Heart left ventricle (tissue), 16 donors: ENCODE measurements around the gene DGKE. TPM values are rescaled to one million over a fixed set of nuclear protein-coding genes. Genes with fewer than 3 reads are reported as not detected.

ENCODE experiments used
- ATAC-seq, 4 donors: fragments of 200-7000 bp; cut with Tn5 transposase; one replicate each; pipeline ENCODE4 v1.9.1; 2020 to 2022; ENCODE audit warnings: moderate library complexity in 4 of 4, mild to moderate bottlenecking in 3 of 4, moderate number of reproducible peaks in 1 of 4
- DNase-seq, 5 donors: peaks; one replicate each; pipeline ENCODE4 v3.0.0-alpha.2; 2020
- H3K27ac ChIP-seq, 12 donors: fragments of 200-600 bp; sonication (generic) in 4 of 12; one replicate each; pipeline versions ENCODE4 v1.5.0 to v1.8.0; 2016 to 2022; ENCODE audit warnings: mild to moderate bottlenecking in 2 of 12
- H3K27me3 ChIP-seq, 9 donors: fragments of 200-600 bp; sonication (generic) in 2 of 9; one replicate each; pipeline versions ENCODE4 v1.5.1 to v1.8.0; 2016 to 2022; ENCODE audit warnings: mild to moderate bottlenecking in 3 of 9
- H3K36me3 ChIP-seq, 9 donors: fragments of 200-600 bp; sonication (generic) in 2 of 9; one replicate each; pipeline versions ENCODE4 v1.5.0 to v1.8.0; 2018 to 2022; ENCODE audit warnings: mild to moderate bottlenecking in 2 of 9
- H3K4me1 ChIP-seq, 12 donors: fragments of 200-600 bp; sonication (generic) in 4 of 12; one replicate each; pipeline versions ENCODE4 v1.5.0 to v1.8.0; 2016 to 2022; ENCODE audit warnings: mild to moderate bottlenecking in 3 of 12
- H3K4me3 ChIP-seq, 12 donors: fragments of 200-600 bp; sonication (generic) in 4 of 12; one replicate each; pipeline versions ENCODE4 v1.5.0 to v1.8.0; 2017 to 2022; ENCODE audit warnings: mild to moderate bottlenecking in 9 of 12, moderate library complexity in 4 of 12
- H3K9me3 ChIP-seq, 12 donors: fragments of 200-600 bp; sonication (generic) in 4 of 12; one replicate each; pipeline versions ENCODE4 v1.5.0 to v1.8.0; 2016 to 2022; ENCODE audit warnings: mild to moderate bottlenecking in 1 of 12
- CTCF ChIP-seq, 12 donors: fragments of 200-600 bp; sonication (generic) in 4 of 12; IDR thresholded peaks; one replicate each; pipeline versions ENCODE4 v1.5.0 to v1.8.0; 2018 to 2022; ENCODE audit warnings: antibody characterized with exemption in 12 of 12, mild to moderate bottlenecking in 5 of 12
- POLR2A ChIP-seq, 2 donors: fragments of 450-650 bp; IDR thresholded peaks; one replicate each; pipeline ENCODE4 v1.6.1; 2017; ENCODE audit warnings: antibody characterized with exemption in 2 of 2, mild to moderate bottlenecking in 2 of 2, moderate library complexity in 2 of 2
- WGBS, 4 donors: extraction: QIAGEN DNeasy Blood & Tissue Kit in 2 of 4; methylation state at CpG; one replicate each; pipeline versions ENCODE4 v1.1.5 to v1.1.7; 2013 to 2018; 5-methylcytosine and 5-hydroxymethylcytosine counted together
- intact Hi-C, 10 donors: fragments of 100-400 bp; cut with DNase I; formaldehyde crosslinking; loops; one replicate each; pipeline versions ENCODE4 v1.11.1 to v1.14.2; 2022
- long read RNA-seq, 3 donors: library from polyadenylated mRNA; unstranded; transcript quantifications; one replicate each; pipeline ENCODE4 v2.0.0, GENCODE V29; 2020 to 2021
- polyA plus RNA-seq, 2 donors: library from polyadenylated mRNA; stranded (reverse); fragments of 200-250 nt; gene quantifications; one replicate each; pipeline ENCODE4 v1.2.3, GENCODE V29; 2013
- total RNA-seq, 9 donors: library from RNA; depleted of rRNA in 2 of 9; stranded (reverse); fragments of >200 nt in 2 of 9; fragmentation: NEBNext Ultra II Directional in 3 of 9; extraction: Animal tissue kit (Norgen Biotek cat#: 25700) in 3 of 9; gene quantifications; one replicate each; pipeline versions ENCODE4 v1.1.0 to v1.2.4, GENCODE V29; 2016 to 2023
- donor health status: ischemic (EF 13 %, LVEDD 7.1; RV severe dilation, severe dysfunction).
- donor health status: healthy with polysubstance abuse.
- donor health status: DM: no; HTN: yes; CAD: no.
- donor health status: DM: no; HTN: no; CAD: no.
- donor health status: ischemic (EF 25% LVEDD 6.9; RV normal size, moderate dysfunction).
- donor health status: ischemic (EF 25% LVEDD 5.7; RV mildly dilated, moderate dysfunction).
- donor health status: healthy.
- donor health status: DM: yes; HTN: yes; CAD: no.
- donor health status: ischemic (EF 35%, LVEDD 5.7; RV mildly dilated, moderate dysfunction).
- donor health status: nonischemic (EF 11% LVEDD 7.7; RV severe dilation, severe dysfunction).
- donor health status: DM: yes; HTN: yes; CAD: no.
- donor health status: PGD.
- donor health status: ischemic (EF 29% LVEDD 5.4; RV normal size, mild dysfunction).
- donor health status: nonischemic (EF 23%, LVEDD 6.1; RV moderate dilation, normal function).

DGKE gene
- total RNA-seq = 1 to 10 TPM; 1.9 to 4.1 (median 3.0) TPM
- polyA plus RNA-seq = 1 to 10 TPM in 1 of 2 donors, under 1 TPM in 1; 0.96 to 1.7 TPM
- long read RNA-seq, donor 1, partial matches to known transcripts = 1 of 1 reads
- long read RNA-seq, donor 1, other reads (novel, unspliced or antisense) = 0 of 1 reads
- long read RNA-seq, donor 2, full-length matches to known transcripts = 1 of 2 reads
- long read RNA-seq, donor 2, partial matches to known transcripts = 1 of 2 reads
- long read RNA-seq, donor 2, other reads (novel, unspliced or antisense) = 0 of 2 reads
- long read RNA-seq, donor 3, partial matches to known transcripts = 0 of 1 reads
- long read RNA-seq, donor 3, other reads (novel, unspliced or antisense) = 1 of 1 reads

- WGBS, 4 donors = 0 to 2% (median 1%) methylated on average over 33 to 66 of the region's 66 CpGs
- TF ChIP-seq POLR2A (IDR thresholded peaks at IDR 0.05) (peak in 1 of 2 donors; percentile 67), CTCF (IDR thresholded peaks at IDR 0.05) (no peak)
- Histone ChIP-seq H3K9me3 (no peaks in the 10 kb centered on the region), H3K4me1 (peaks cover 0 to 40% (median 14%) of the 10 kb centered on the region in 12 donors), H3K4me3 (peak within 1 kb of the TSS; percentile 64 to 92 (median 78)), H3K27ac (peak within 1 kb of the TSS; percentile 80 to 96 (median 88)), H3K27me3 (no peaks in the 10 kb centered on the region), H3K36me3 (peaks cover 0 to 7% (median 0%) of the 10 kb centered on the region in 9 donors)
- intact Hi-C loops = loop anchor here in 2 of 10 donors (5.0 kb wide), 1 partner anchor 78 kb away; the partner anchor contains the start of gene TRIM25 (in 2 of the 2)
- DNase-seq = peak; percentile 97 to 99 (median 99)
- peak; percentile 97 to 99 (median 99) for ATAC-seq
These were observed at the start of gene DGKE, which contains the start of gene C17orf67 for GRCh38 chr17:56833809-56834379. Gene DGKE, plus strand, starts transcription at chr17:56834151. Its CDS starts 645 bp downstream, at chr17:56834796. Gene C17orf67, minus strand, starts transcription at chr17:56833920. Its CDS starts 18,110 bp downstream, at chr17:56815810.

GRCh38 chr17:56785405-56785804, 48.5 kb upstream of the DGKE start:
- DNase-seq = no peak
- H3K9me3 ChIP-seq = no peaks in the 10 kb centered on the region
- no peak overlapping the region for H3K4me3 ChIP-seq
- TF ChIP-seq CTCF (IDR thresholded peaks at IDR 0.05) = no peak
- TF ChIP-seq POLR2A (IDR thresholded peaks at IDR 0.05) = no peak
- WGBS, 4 donors = 47 to 60% (median 52%) methylated on average over 5 of the region's 5 CpGs
- ATAC-seq = no peak
- H3K36me3 ChIP-seq = no peaks in the 10 kb centered on the region
- H3K27me3 ChIP-seq = peaks cover 0 to 13% (median 0%) of the 10 kb centered on the region in 9 donors
- no peak overlapping the region for H3K27ac ChIP-seq
- intact Hi-C loops = no loop called here
- H3K4me1 ChIP-seq = peaks cover 0 to 15% (median 2%) of the 10 kb centered on the region in 12 donors

- H3K9me3 ChIP-seq = no peaks in the 10 kb centered on the region
- H3K27ac ChIP-seq = no peak overlapping the region
- H3K36me3 ChIP-seq = no peaks in the 10 kb centered on the region
- ATAC-seq (no peak), DNase-seq (no peak)
- H3K4me1 ChIP-seq = peaks cover 0 to 13% (median 0%) of the 10 kb centered on the region in 12 donors
- H3K27me3 ChIP-seq = peaks cover 0 to 6% (median 0%) of the 10 kb centered on the region in 9 donors
- TF ChIP-seq POLR2A (IDR thresholded peaks at IDR 0.05) (no peak), CTCF (IDR thresholded peaks at IDR 0.05) (no peak)
- 87 to 90% (median 89%) methylated on average over 9 of the region's 9 CpGs for WGBS, 4 donors
- intact Hi-C loops = no loop called here
- H3K4me3 ChIP-seq = no peak overlapping the region
These were observed 47.8 kb upstream of the DGKE start for GRCh38 chr17:56785997-56786680.
